GM18511 (cell line): ENCODE measurements around the gene TTC23.
A peak's percentile ranks its signal among the peaks of the same experiment; 100 is the strongest.

Experiments used
- ATAC-seq: cut with Tn5 transposase; IDR thresholded peaks from one replicate; pipeline ENCODE4 v1.9.1; 2021; ENCODE audit warnings: mild to moderate bottlenecking, moderate library complexity; ENCODE audit not compliant: unreplicated experiment

The TTC23 gene

GRCh38 chr15:99140590-99140989 lies 108.8 kb downstream of the TTC23 start:
- ATAC-seq, result no peak

- no peak for ATAC-seq
These were observed 110.1 kb downstream of the TTC23 start for GRCh38 chr15:99139276-99139675.

- ATAC-seq, result no peak
These were observed 110.8 kb downstream of the TTC23 start for GRCh38 chr15:99138491-99138982.

GRCh38 chr15:99137877-99138276 lies 111.5 kb downstream of the TTC23 start:
- ATAC-seq, result no peak

GRCh38 chr15:99137111-99137546 lies 112.3 kb downstream of the TTC23 start:
- no peak for ATAC-seq

GRCh38 chr15:99135194-99135593 lies 114.2 kb downstream of the TTC23 start:
- peak; percentile 73 for ATAC-seq

- no peak for ATAC-seq
These were observed 115.0 kb downstream of the TTC23 start for GRCh38 chr15:99134317-99134821.

- ATAC-seq, result no peak
These were observed 116.6 kb downstream of the TTC23 start for GRCh38 chr15:99132634-99133287.

- ATAC-seq, result no peak
These were observed 117.3 kb downstream of the TTC23 start for GRCh38 chr15:99132122-99132521.

- ATAC-seq, result no peak
These were observed 117.8 kb downstream of the TTC23 start for GRCh38 chr15:99131441-99132023.

GRCh38 chr15:99130765-99131440 lies 118.5 kb downstream of the TTC23 start:
- ATAC-seq, result no peak

- ATAC-seq, result no peak
These were observed 119.1 kb downstream of the TTC23 start for GRCh38 chr15:99130314-99130713.

- ATAC-seq, result no peak
These were observed 119.7 kb downstream of the TTC23 start for GRCh38 chr15:99129644-99130043.

GRCh38 chr15:99128411-99128810 lies 121.0 kb downstream of the TTC23 start:
- no peak for ATAC-seq

GRCh38 chr15:99127773-99128172 lies 121.6 kb downstream of the TTC23 start:
- ATAC-seq, result no peak

- no peak for ATAC-seq
These were observed 122.5 kb downstream of the TTC23 start for GRCh38 chr15:99126930-99127329.

- no peak for ATAC-seq
These were observed 123.2 kb downstream of the TTC23 start for GRCh38 chr15:99126131-99126588.

GRCh38 chr15:99125061-99125891 lies 124.1 kb downstream of the TTC23 start:
- ATAC-seq, result no peak

- ATAC-seq, result no peak
These were observed 124.7 kb downstream of the TTC23 start for GRCh38 chr15:99124641-99125040.

- peak; percentile 67 for ATAC-seq
These were observed 125.5 kb downstream of the TTC23 start for GRCh38 chr15:99123713-99124451.
